GM12878 (cell line): ENCODE results near the gene PTX4. TPM values are rescaled to one million over a fixed set of nuclear protein-coding genes. Genes with fewer than 3 reads are reported as not detected.

ENCODE experiments used
- ATAC-seq: fragments of 200-7000 bp; cut with Tn5 transposase; 3 replicates; pipeline ENCODE4 v1.9.1; 2020; ENCODE audit warnings: mild to moderate bottlenecking, moderate library complexity
- BruUV-seq: library from RNA; stranded (reverse); fragments of 400-500 nt; replicated peaks from 2 replicates; lab custom pipeline; 2021; lab: Mats Ljungman, UMichigan
- CTCF ChIA-PET: fragments of 300-600 bp; sonication (Branson Sonifier 250); formaldehyde crosslinking; extraction: SDS; loops from one replicate; lab custom pipeline; 2021; ENCODE audit warnings: inconsistent platforms; lab: Yijun Ruan, JAX
- POLR2A ChIA-PET: fragments of 350-600 bp; formaldehyde crosslinking; extraction: SDS; loops from one replicate; lab custom pipeline; 2021; ENCODE audit warnings: inconsistent platforms; lab: Charles Lee
- RAD21 ChIA-PET: fragments of 300-600 bp; sonication (Branson Sonifier 250); formaldehyde crosslinking; loops from one replicate; lab custom pipeline; 2023; ENCODE audit warnings: antibody characterized with exemption; ENCODE audit not compliant: unreplicated experiment; lab: Charles Lee
- SMC1A ChIA-PET: fragments of 300-600 bp; sonication (Branson Sonifier 250); formaldehyde crosslinking; loops from one replicate; lab custom pipeline; 2023; ENCODE audit not compliant: unreplicated experiment, uncharacterized antibody; lab: Charles Lee
- DNase-seq: peaks from one replicate; pipeline ENCODE4 v3.0.0-alpha.2; 2011; ENCODE audit warnings: low read depth, low spot score
- FAIRE-seq: peaks from 3 replicates; lab custom pipeline; 2011; peaks lifted over from hg19 to GRCh38; lab: Jason Lieb, UNC
- H2AFZ ChIP-seq: 2 replicates; pipeline ENCODE4 v1.6.0; 2011; ENCODE audit warnings: low read depth, low read length, control low read depth; ENCODE audit not compliant: control insufficient read depth
- H3K27ac ChIP-seq: 2 replicates; pipeline ENCODE4 v1.5.1; 2011; ENCODE audit warnings: control low read depth; ENCODE audit not compliant: control insufficient read depth, insufficient read depth
- H3K27me3 ChIP-seq, 2 experiments: replicated peaks in 1 of 2; 2 replicates each; pipeline versions ENCODE4 v1.6.0 to v1.6.1; 2011; ENCODE audit warnings: low read length in 1 of 2; ENCODE audit not compliant: control insufficient read depth in 2 of 2, insufficient read depth in 2 of 2
- H3K36me3 ChIP-seq, 2 experiments: 2 replicates each; pipeline ENCODE4 v1.5.1; 2011; ENCODE audit warnings: low read length in 1 of 2; ENCODE audit not compliant: control insufficient read depth in 2 of 2, insufficient read depth in 2 of 2
- H3K4me1 ChIP-seq: 2 replicates; pipeline ENCODE4 v1.6.1; 2011; ENCODE audit warnings: mild to moderate bottlenecking, low read length, moderate library complexity, mixed read lengths; ENCODE audit not compliant: control insufficient read depth, insufficient read depth
- H3K4me2 ChIP-seq: 2 replicates; pipeline ENCODE4 v1.6.0; 2011; ENCODE audit warnings: control low read depth; ENCODE audit not compliant: control insufficient read depth, insufficient read depth
- H3K4me3 ChIP-seq: fragments of 200-600 bp; sonication (generic); 2 replicates; pipeline ENCODE4 v1.5.1; 2016
- H3K79me2 ChIP-seq: 2 replicates; pipeline ENCODE4 v1.6.0; 2011; ENCODE audit warnings: low read length; ENCODE audit not compliant: control insufficient read depth, insufficient read depth
- H3K9ac ChIP-seq: 2 replicates; pipeline ENCODE4 v1.8.0; 2011; ENCODE audit warnings: low read length, control low read depth, mixed read lengths; ENCODE audit not compliant: control insufficient read depth, insufficient read depth
- H3K9me3 ChIP-seq: replicated peaks from 3 replicates; pipeline ENCODE4 v1.5.1; 2011; ENCODE audit warnings: mild to moderate bottlenecking, low read length; ENCODE audit not compliant: control insufficient read depth, insufficient read depth
- H4K20me1 ChIP-seq: 2 replicates; pipeline ENCODE4 v1.6.0; 2011; ENCODE audit not compliant: control insufficient read depth, insufficient read depth
- BACH1 ChIP-seq: fragments of 450-650 bp; IDR thresholded peaks from 2 replicates; pipeline ENCODE4 v1.6.1; 2017; ENCODE audit warnings: mild to moderate bottlenecking, borderline replicate concordance
- CHD1 ChIP-seq: IDR thresholded peaks from 2 replicates; pipeline ENCODE4 v1.6.1; 2012; ENCODE audit warnings: low read depth, low read length, improper control_type of control experiment
- EED ChIP-seq: sonication (generic); IDR thresholded peaks from 2 replicates; pipeline ENCODE4 v1.6.1; 2016; ENCODE audit warnings: antibody characterized with exemption, low read depth
- GATAD2B ChIP-seq: fragments of 450-650 bp; conservative IDR thresholded peaks from 2 replicates; pipeline ENCODE4 v1.6.1; 2017; ENCODE audit warnings: low read depth, mild to moderate bottlenecking, moderate library complexity
- KLF5 ChIP-seq: fragments of 450-650 bp; IDR thresholded peaks from 2 replicates; pipeline ENCODE4 v1.6.1; 2014; ENCODE audit warnings: mild to moderate bottlenecking; ENCODE audit not compliant: partially characterized antibody
- MEF2A ChIP-seq: IDR thresholded peaks from 2 replicates; pipeline ENCODE4 v1.6.1; 2011; ENCODE audit warnings: low read depth, mild to moderate bottlenecking, low read length, moderate library complexity; ENCODE audit not compliant: insufficient read depth
- ZZZ3 ChIP-seq: IDR thresholded peaks from 2 replicates; pipeline ENCODE4 v1.6.1; 2011; ENCODE audit warnings: low read depth; ENCODE audit not compliant: control insufficient read depth, insufficient read length
- WGBS: methylation state at CpG from one replicate; pipeline ENCODE4 v1.1.6; 2016; ENCODE audit warnings: low lambda C conversion rate; ENCODE audit not compliant: insufficient replicate concordance, insufficient coverage; ENCODE audit errors: missing lambda C conversion rate; 5-methylcytosine and 5-hydroxymethylcytosine counted together
- in situ Hi-C: fragments of 300-500 bp; cut with MboI; formaldehyde crosslinking; loops from 9 replicates; pipeline ENCODE4 v1.14.3; 2018; ENCODE audit warnings: mixed read lengths
- intact Hi-C: fragments of 100-400 bp; cut with micrococcal nuclease; formaldehyde crosslinking; loops from one replicate; pipeline ENCODE4 v1.14.2; 2022; ENCODE audit not compliant: unreplicated experiment
- polyA plus RNA-seq, 11 experiments: library from polyadenylated mRNA; depleted of rRNA in 4 of 11; unstranded in 6 of 11; stranded (reverse) in 5 of 11; fragments of >200 nt; fragmentation: Nextera tagmentation in 4 of 11; fragmentation: Illumina TruSeq in 1 of 11; extraction: Ambion mirVana in 4 of 11; extraction: Trizol in 1 of 11; gene quantifications; 1 replicate in 1 of 11; 2 replicates in 10 of 11; pipeline versions ENCODE4 v1.2.1 to v1.2.3, GENCODE V29; 2011 to 2016; ENCODE audit warnings: inconsistent platforms in 2 of 11, missing spikeins in 2 of 11, low read depth in 1 of 11
- total RNA-seq, 4 experiments: library from RNA; depleted of rRNA in 3 of 4; stranded (reverse); fragments of >200 nt in 3 of 4; fragmentation: Illumina TruSeq in 1 of 4; extraction: Trizol in 1 of 4; gene quantifications; 2 replicates each; pipeline versions ENCODE4 v1.2.1 to v1.2.3, GENCODE V29; 2013 to 2021
- TF ChIP-seq, protein P1 (sequence below): fragments of 450-650 bp; conservative IDR thresholded peaks from 2 replicates; pipeline ENCODE4 v1.6.1; 2017; ENCODE audit warnings: mild to moderate bottlenecking, moderate library complexity

Gene PTX4
- total and polyA plus RNA-seq, 10 of the 15 experiments (the other 5 are each of a cell fraction or from before 2014, with no cell fraction given): not detected

DNA sequence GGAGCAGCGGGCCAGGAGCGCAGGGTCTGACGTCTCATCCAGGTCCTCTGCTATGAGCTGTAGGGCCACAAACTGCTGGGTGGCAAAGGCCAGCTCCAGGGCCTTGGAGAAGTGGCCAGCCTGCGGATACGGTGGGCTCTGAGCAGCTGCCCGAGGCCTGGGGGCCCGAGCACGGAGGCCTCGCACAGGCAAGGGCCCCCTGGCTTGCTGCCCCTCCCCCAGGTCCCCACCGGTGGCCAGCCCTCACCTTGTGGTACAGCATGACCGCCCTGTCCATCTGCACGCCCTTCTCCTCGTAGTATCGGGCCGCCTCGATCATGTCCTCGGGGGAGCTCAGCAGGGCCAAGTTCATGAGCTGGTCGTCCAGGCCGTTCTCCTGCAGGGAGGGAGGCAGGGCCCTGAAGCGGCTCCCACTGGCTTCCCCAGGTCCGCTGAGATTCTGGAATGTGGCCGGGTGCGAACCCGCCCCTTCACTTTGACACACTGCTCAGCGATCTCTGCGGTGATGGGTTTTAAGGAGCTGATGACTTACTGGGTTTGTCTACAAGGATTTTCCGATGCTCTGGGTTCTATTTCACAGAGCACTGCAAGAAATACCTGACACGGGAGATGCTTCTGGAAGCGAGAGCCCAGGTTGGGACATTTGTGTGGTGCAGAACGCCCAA is 35.0 kb upstream of the PTX4 start:
- in situ Hi-C loops: no loop called here
- Histone ChIP-seq H3K9ac (no peak overlapping the region), H3K27me3 (no peaks in the 10 kb centered on the region), H3K4me2 (no peak overlapping the region), H3K27ac (no peak overlapping the region), H4K20me1 (no peaks in the 10 kb centered on the region), H3K9me3 (no peaks in the 10 kb centered on the region), H2AFZ (no peak overlapping the region), H3K79me2 (no peaks in the 10 kb centered on the region), H3K4me1 (no peaks in the 10 kb centered on the region), H3K4me3 (no peak overlapping the region), H3K36me3 (no peaks in the 10 kb centered on the region)
- DNase-seq (no peak), FAIRE-seq (no peak), ATAC-seq (no peak)
- no TSS peak for BruUV-seq
- CTCF ChIA-PET: no interaction called here
- intact Hi-C loops: no loop called here
- SMC1A ChIA-PET: no interaction called here
- RAD21 ChIA-PET: no interaction called here
- POLR2A ChIA-PET: interaction anchor here (0.5 kb wide), 1 partner anchor 67 kb away, joined by 3 read pairs; no protein-coding TSS in a partner anchor
- WGBS: 70% methylated on average over 30 of the region's 30 CpGs
- TF ChIP-seq, protein P1, sequence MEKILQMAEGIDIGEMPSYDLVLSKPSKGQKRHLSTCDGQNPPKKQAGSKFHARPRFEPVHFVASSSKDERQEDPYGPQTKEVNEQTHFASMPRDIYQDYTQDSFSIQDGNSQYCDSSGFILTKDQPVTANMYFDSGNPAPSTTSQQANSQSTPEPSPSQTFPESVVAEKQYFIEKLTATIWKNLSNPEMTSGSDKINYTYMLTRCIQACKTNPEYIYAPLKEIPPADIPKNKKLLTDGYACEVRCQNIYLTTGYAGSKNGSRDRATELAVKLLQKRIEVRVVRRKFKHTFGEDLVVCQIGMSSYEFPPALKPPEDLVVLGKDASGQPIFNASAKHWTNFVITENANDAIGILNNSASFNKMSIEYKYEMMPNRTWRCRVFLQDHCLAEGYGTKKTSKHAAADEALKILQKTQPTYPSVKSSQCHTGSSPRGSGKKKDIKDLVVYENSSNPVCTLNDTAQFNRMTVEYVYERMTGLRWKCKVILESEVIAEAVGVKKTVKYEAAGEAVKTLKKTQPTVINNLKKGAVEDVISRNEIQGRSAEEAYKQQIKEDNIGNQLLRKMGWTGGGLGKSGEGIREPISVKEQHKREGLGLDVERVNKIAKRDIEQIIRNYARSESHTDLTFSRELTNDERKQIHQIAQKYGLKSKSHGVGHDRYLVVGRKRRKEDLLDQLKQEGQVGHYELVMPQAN: no peak

DNA sequence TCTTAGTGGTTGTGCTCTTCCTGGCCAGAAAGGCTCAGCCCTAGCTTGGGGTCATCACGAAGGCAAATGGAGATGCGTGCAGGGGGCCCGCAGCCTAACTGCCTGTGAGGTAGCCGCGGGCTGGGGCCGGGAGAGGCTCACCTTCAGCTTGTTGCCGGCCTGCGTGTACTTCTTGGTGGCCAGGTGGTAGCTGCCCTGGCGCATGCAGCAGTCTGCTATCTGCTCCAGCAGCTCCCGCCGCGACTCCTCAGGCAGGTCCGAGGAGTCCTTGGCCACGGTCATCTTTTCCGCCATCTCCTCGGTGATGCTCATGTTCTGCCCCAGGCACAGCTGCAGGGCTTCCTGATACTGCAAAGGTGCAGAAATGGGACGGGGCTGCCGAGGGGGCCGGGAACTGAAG is 31.7 kb upstream of the PTX4 start:
- in situ Hi-C loops: no loop called here
- H4K20me1 ChIP-seq: no peaks in the 10 kb centered on the region
- POLR2A ChIA-PET: no interaction called here
- no peaks in the 10 kb centered on the region for H3K9me3 ChIP-seq
- BruUV-seq: no TSS peak
- ATAC-seq (no peak), DNase-seq (no peak), FAIRE-seq (no peak)
- H3K4me3 ChIP-seq: no peak overlapping the region
- SMC1A ChIA-PET: no interaction called here
- no peak overlapping the region for H3K9ac ChIP-seq
- no peaks in the 10 kb centered on the region for H3K36me3 ChIP-seq
- H3K79me2 ChIP-seq: no peaks in the 10 kb centered on the region
- intact Hi-C loops: no loop called here
- WGBS: 71% methylated on average over 13 of the region's 19 CpGs
- H3K27me3 ChIP-seq: no peaks in the 10 kb centered on the region
- no peak overlapping the region for H3K27ac ChIP-seq
- RAD21 ChIA-PET: no interaction called here
- no peaks in the 10 kb centered on the region for H3K4me1 ChIP-seq
- no peak overlapping the region for H2AFZ ChIP-seq
- H3K4me2 ChIP-seq: no peak overlapping the region
- CTCF ChIA-PET: no interaction called here
- TF ChIP-seq GATAD2B (no peak), BACH1 (no peak), MEF2A (no peak), CHD1 (no peak), KLF5 (no peak), ZZZ3 (no peak), EED (no peak)
